Measurements from ENCODE around the gene USP47. TPM values are rescaled to one million over a fixed set of nuclear protein-coding genes. Genes with fewer than 3 reads are reported as not detected.

Gene USP47
- total and polyA plus RNA-seq, 2 experiments from 2014 or later: 16.3 to 36.7 TPM

DNA sequence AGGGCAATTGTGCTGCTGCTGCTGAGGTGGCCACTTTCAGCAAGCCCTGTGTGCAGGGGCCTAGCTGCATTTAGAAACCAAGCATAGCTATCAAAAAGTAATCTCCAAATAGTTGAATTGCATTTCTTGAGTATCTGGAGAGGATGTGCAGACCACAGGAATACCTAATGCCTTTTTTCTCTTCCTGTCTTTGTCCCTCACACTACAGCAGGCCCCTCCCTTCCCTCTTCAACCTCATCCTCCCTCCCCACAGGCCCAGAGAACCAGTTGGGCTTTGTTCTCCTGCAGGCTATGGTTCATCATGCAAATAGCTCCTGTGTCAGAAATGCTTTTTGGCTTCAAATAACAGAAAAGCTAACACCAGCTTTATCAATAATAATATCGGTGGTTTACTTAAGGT lies 118.9 kb downstream of the USP47 start (continued):
- TF ChIP-seq, protein P1, sequence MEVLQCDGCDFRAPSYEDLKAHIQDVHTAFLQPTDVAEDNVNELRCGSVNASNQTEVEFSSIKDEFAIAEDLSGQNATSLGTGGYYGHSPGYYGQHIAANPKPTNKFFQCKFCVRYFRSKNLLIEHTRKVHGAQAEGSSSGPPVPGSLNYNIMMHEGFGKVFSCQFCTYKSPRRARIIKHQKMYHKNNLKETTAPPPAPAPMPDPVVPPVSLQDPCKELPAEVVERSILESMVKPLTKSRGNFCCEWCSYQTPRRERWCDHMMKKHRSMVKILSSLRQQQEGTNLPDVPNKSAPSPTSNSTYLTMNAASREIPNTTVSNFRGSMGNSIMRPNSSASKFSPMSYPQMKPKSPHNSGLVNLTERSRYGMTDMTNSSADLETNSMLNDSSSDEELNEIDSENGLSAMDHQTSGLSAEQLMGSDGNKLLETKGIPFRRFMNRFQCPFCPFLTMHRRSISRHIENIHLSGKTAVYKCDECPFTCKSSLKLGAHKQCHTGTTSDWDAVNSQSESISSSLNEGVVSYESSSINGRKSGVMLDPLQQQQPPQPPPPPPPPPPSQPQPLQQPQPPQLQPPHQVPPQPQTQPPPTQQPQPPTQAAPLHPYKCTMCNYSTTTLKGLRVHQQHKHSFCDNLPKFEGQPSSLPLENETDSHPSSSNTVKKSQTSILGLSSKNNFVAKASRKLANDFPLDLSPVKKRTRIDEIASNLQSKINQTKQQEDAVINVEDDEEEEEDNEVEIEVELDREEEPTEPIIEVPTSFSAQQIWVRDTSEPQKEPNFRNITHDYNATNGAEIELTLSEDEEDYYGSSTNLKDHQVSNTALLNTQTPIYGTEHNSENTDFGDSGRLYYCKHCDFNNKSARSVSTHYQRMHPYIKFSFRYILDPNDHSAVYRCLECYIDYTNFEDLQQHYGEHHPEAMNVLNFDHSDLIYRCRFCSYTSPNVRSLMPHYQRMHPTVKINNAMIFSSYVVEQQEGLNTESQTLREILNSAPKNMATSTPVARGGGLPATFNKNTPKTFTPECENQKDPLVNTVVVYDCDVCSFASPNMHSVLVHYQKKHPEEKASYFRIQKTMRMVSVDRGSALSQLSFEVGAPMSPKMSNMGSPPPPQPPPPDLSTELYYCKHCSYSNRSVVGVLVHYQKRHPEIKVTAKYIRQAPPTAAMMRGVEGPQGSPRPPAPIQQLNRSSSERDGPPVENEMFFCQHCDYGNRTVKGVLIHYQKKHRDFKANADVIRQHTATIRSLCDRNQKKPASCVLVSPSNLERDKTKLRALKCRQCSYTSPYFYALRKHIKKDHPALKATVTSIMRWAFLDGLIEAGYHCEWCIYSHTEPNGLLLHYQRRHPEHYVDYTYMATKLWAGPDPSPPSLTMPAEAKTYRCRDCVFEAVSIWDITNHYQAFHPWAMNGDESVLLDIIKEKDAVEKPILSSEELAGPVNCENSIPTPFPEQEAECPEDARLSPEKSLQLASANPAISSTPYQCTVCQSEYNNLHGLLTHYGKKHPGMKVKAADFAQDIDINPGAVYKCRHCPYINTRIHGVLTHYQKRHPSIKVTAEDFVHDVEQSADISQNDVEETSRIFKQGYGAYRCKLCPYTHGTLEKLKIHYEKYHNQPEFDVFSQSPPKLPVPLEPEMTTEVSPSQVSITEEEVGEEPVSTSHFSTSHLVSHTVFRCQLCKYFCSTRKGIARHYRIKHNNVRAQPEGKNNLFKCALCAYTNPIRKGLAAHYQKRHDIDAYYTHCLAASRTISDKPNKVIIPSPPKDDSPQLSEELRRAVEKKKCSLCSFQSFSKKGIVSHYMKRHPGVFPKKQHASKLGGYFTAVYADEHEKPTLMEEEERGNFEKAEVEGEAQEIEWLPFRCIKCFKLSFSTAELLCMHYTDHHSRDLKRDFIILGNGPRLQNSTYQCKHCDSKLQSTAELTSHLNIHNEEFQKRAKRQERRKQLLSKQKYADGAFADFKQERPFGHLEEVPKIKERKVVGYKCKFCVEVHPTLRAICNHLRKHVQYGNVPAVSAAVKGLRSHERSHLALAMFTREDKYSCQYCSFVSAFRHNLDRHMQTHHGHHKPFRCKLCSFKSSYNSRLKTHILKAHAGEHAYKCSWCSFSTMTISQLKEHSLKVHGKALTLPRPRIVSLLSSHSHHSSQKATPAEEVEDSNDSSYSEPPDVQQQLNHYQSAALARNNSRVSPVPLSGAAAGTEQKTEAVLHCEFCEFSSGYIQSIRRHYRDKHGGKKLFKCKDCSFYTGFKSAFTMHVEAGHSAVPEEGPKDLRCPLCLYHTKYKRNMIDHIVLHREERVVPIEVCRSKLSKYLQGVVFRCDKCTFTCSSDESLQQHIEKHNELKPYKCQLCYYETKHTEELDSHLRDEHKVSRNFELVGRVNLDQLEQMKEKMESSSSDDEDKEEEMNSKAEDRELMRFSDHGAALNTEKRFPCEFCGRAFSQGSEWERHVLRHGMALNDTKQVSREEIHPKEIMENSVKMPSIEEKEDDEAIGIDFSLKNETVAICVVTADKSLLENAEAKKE (CRISPR knock-in tag; IDR thresholded peaks at IDR 0.05): no peak

DNA sequence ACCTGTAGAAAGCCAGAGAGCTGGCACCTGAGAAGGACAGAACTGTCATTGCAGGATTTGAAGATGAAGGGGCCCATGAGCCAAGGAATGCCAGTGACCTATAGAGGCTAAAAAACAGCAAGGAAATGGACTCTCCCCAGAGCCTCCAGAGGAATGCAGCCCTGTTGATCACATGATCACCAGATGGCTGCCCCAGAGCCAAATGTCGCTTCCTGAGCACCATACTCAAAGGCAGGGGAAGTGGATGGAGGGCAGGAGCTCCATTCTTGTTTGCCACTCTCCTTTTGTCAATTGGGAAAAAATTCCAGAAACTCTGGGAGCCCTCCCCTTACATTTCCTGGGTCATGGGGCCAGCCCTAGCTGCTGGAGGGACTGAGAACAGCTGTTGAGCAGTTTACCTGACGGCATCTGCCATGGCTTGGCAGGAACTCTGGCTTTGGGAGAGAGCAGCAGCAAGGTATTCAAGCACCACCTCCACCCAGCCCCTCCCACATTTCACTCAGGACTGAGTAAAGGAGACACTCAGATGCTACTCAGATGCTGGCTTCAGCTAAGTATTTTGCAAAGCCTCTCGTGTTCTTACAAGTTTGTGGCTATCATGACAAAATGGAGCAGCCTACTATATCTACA lies 119.7 kb downstream of the USP47 start:
- ATAC-seq (no peak; the same call in 2 of the 3 replicates), DNase-seq (ENCODE audit: low spot score) (peak; percentile 17)
- Histone ChIP-seq H3K4me3 (no peak overlapping the region), H3F3A (replicated peaks; ENCODE audit: low read depth) (no peaks in the 10 kb centered on the region), H3K27ac (ENCODE audit: low read depth) (no peak overlapping the region), H3K4me2 (no peak overlapping the region), H3K9me2 (ENCODE audit: insufficient read depth) (no peaks in the 10 kb centered on the region), H2AFZ (no peak overlapping the region), H4K20me1 (replicated peaks; ENCODE audit: insufficient read depth) (no peaks in the 10 kb centered on the region), H3K79me2 (replicated peaks; ENCODE audit: insufficient read depth) (no peaks in the 10 kb centered on the region), H3K4me1 (ENCODE audit: insufficient read depth) (0 out of 2 replicates have a peak, but pooled peaks cover 2% of the 10 kb centered on the region), H3K27me3 (ENCODE audit: insufficient read depth) (no peaks in the 10 kb centered on the region), H3K36me3 (ENCODE audit: insufficient read depth) (no peaks in the 10 kb centered on the region)
- Mint-ChIP-seq H3K4me1 (peaks cover 3% of the 10 kb centered on the region; the same call in 2 of the 3 replicates), H3K36me3 (ENCODE audit: low read depth) (peaks cover 4% of the 10 kb centered on the region; the same call in 1 of the 3 replicates), H3K27me3 (ENCODE audit: insufficient read depth, low read depth, poor library complexity) (peaks cover 8% of the 10 kb centered on the region), H3K4me3 (no peak overlapping the region), H3K9me3 (no peaks in the 10 kb centered on the region), H3K27ac (no peak overlapping the region)
- TF ChIP-seq EZH2phosphoT487 (IDR thresholded peaks at IDR 0.05; ENCODE audit: unreplicated experiment) (no peak), ZNF114 (CRISPR knock-in tag; IDR thresholded peaks at IDR 0.05) (no peak), EZH2 (IDR thresholded peaks at IDR 0.05; ENCODE audit: low read depth, unreplicated experiment) (no peak)
